Activated naive CD8-positive, alpha-beta T cell treated with anti-CD3 and anti-CD28 coated beads, Interleukin-2, amount 10 ng/mL, durations not matched to agents 7 days and 5 days (primary cell): Measurements from ENCODE around the gene ESR2. TPM values are rescaled to one million over a fixed set of nuclear protein-coding genes. Genes with fewer than 3 reads are reported as not detected.
A peak's percentile ranks its signal among the peaks of the same experiment; 100 is the strongest.
"Not testable (repeated sequence)": the region's sequence is repeated elsewhere in the genome, so short reads cannot be mapped to it uniquely, and the experiment has no call there.

Experiments used
- ATAC-seq: fragments of 150-1000 bp; cut with Tn5 transposase; one replicate; pipeline ENCODE4 v1.10.0; 2021; ENCODE audit warnings: low read depth, moderate library complexity
- POLR2A ChIA-PET: fragments of 350-600 bp; sonication (Branson Sonifier 250); formaldehyde crosslinking; loops from one replicate; lab custom pipeline; 2021; ENCODE audit warnings: antibody characterized with exemption; lab: Charles Lee
- DNase-seq: peaks from one replicate; pipeline ENCODE4 v3.0.0; 2021
- H3K27ac Mint-ChIP-seq: one replicate; pipeline ENCODE4 v1.8.0; 2022; ENCODE audit warnings: mild to moderate bottlenecking, mixed read lengths
- H3K27me3 Mint-ChIP-seq: one replicate; pipeline ENCODE4 v1.8.0; 2022; ENCODE audit warnings: mild to moderate bottlenecking, moderate library complexity, mixed read lengths
- H3K36me3 Mint-ChIP-seq: one replicate; pipeline ENCODE4 v1.8.0; 2021; ENCODE audit warnings: mild to moderate bottlenecking, mixed read lengths
- H3K4me1 Mint-ChIP-seq: one replicate; pipeline ENCODE4 v1.8.0; 2021; ENCODE audit warnings: mixed read lengths
- H3K4me3 Mint-ChIP-seq: one replicate; pipeline ENCODE4 v1.8.0; 2022; ENCODE audit warnings: mild to moderate bottlenecking, moderate library complexity, mixed read lengths
- H3K9me3 Mint-ChIP-seq: one replicate; pipeline ENCODE4 v1.8.0; 2021; ENCODE audit warnings: mixed read lengths
- total RNA-seq, 2 experiments: library from RNA; stranded (reverse); gene quantifications; one replicate each; pipeline ENCODE4 v1.2.3, GENCODE V29; 2021

The ESR2 gene
- total RNA-seq, 2 experiments from 2014 or later = 0.11 TPM; not detected in 1

GRCh38 chr14:64118892-64119291 lies 175.3 kb downstream of the ESR2 start:
- Mint-ChIP-seq H3K4me1 (peaks cover 4% of the 10 kb centered on the region), H3K36me3 (peaks cover 21% of the 10 kb centered on the region), H3K9me3 (no peaks in the 10 kb centered on the region), H3K27ac (no peak overlapping the region), H3K27me3 (no peaks in the 10 kb centered on the region), H3K4me3 (no peak overlapping the region)
- POLR2A ChIA-PET = interaction anchor here (0.7 kb wide), 1 partner anchor 164 kb away, joined by 3 read pairs; no protein-coding TSS in a partner anchor
- ATAC-seq (no peak), DNase-seq (no peak)

- DNase-seq, ATAC-seq, H3K27ac Mint-ChIP-seq, H3K9me3 Mint-ChIP-seq, H3K4me3 Mint-ChIP-seq, H3K4me1 Mint-ChIP-seq, H3K27me3 Mint-ChIP-seq: not testable (repeated sequence)
- H3K36me3 Mint-ChIP-seq = peaks cover 20% of the 10 kb centered on the region
- POLR2A ChIA-PET = interaction anchor here (0.7 kb wide), 1 partner anchor 163 kb away, joined by 3 read pairs; no protein-coding TSS in a partner anchor
Measured at GRCh38 chr14:64118403-64118742, 175.8 kb downstream of the ESR2 start.

GRCh38 chr14:64117671-64118402 lies 176.3 kb downstream of the ESR2 start:
- no peak for DNase-seq
- no peak overlapping the region for H3K27ac Mint-ChIP-seq
- no peaks in the 10 kb centered on the region for H3K27me3 Mint-ChIP-seq
- H3K9me3 Mint-ChIP-seq = no peaks in the 10 kb centered on the region
- no peak overlapping the region for H3K4me3 Mint-ChIP-seq
- peaks cover 4% of the 10 kb centered on the region for H3K4me1 Mint-ChIP-seq
- no peak for ATAC-seq
- POLR2A ChIA-PET = interaction anchor here (0.7 kb wide), 1 partner anchor 163 kb away, joined by 3 read pairs; no protein-coding TSS in a partner anchor
- peaks cover 19% of the 10 kb centered on the region for H3K36me3 Mint-ChIP-seq

GRCh38 chr14:64115401-64115800 lies 178.8 kb downstream of the ESR2 start:
- peaks cover 19% of the 10 kb centered on the region for H3K36me3 Mint-ChIP-seq
- H3K4me3 Mint-ChIP-seq = no peak overlapping the region
- H3K9me3 Mint-ChIP-seq = no peaks in the 10 kb centered on the region
- ATAC-seq = no peak
- H3K27ac Mint-ChIP-seq = no peak overlapping the region
- no peak for DNase-seq
- H3K27me3 Mint-ChIP-seq = no peaks in the 10 kb centered on the region
- POLR2A ChIA-PET = interaction anchor here (0.5 kb wide), 1 partner anchor 316 kb away, joined by 3 read pairs; no protein-coding TSS in a partner anchor
- peaks cover 4% of the 10 kb centered on the region for H3K4me1 Mint-ChIP-seq

GRCh38 chr14:64114796-64115195 lies 179.4 kb downstream of the ESR2 start:
- no peak overlapping the region for H3K4me3 Mint-ChIP-seq
- H3K9me3 Mint-ChIP-seq = no peaks in the 10 kb centered on the region
- no peaks in the 10 kb centered on the region for H3K27me3 Mint-ChIP-seq
- no peak for DNase-seq
- ATAC-seq = no peak
- H3K36me3 Mint-ChIP-seq = peaks cover 22% of the 10 kb centered on the region
- POLR2A ChIA-PET = interaction anchor here (0.5 kb wide), 1 partner anchor 315 kb away, joined by 3 read pairs; no protein-coding TSS in a partner anchor
- H3K4me1 Mint-ChIP-seq = peaks cover 4% of the 10 kb centered on the region
- H3K27ac Mint-ChIP-seq = peak overlapping the region; percentile 51

- Mint-ChIP-seq H3K4me3 (no peak overlapping the region), H3K9me3 (no peaks in the 10 kb centered on the region), H3K4me1 (peaks cover 4% of the 10 kb centered on the region), H3K36me3 (peaks cover 17% of the 10 kb centered on the region), H3K27me3 (no peaks in the 10 kb centered on the region), H3K27ac (peak overlapping the region; percentile 51)
- DNase-seq (no peak), ATAC-seq (no peak)
- POLR2A ChIA-PET = no interaction called here
Measured at GRCh38 chr14:64114166-64114565, 180.0 kb downstream of the ESR2 start.

GRCh38 chr14:64112867-64113678 lies 181.1 kb downstream of the ESR2 start:
- no peaks in the 10 kb centered on the region for H3K27me3 Mint-ChIP-seq
- H3K4me1 Mint-ChIP-seq = peaks cover 4% of the 10 kb centered on the region
- H3K36me3 Mint-ChIP-seq = peaks cover 19% of the 10 kb centered on the region
- no peaks in the 10 kb centered on the region for H3K9me3 Mint-ChIP-seq
- H3K4me3 Mint-ChIP-seq = no peak overlapping the region
- ATAC-seq = no peak
- POLR2A ChIA-PET = no interaction called here
- no peak for DNase-seq
- H3K27ac Mint-ChIP-seq = no peak overlapping the region

- DNase-seq (no peak), ATAC-seq (no peak)
- Mint-ChIP-seq H3K36me3 (peaks cover 23% of the 10 kb centered on the region), H3K4me1 (peaks cover 4% of the 10 kb centered on the region), H3K27ac (no peak overlapping the region), H3K4me3 (no peak overlapping the region), H3K9me3 (no peaks in the 10 kb centered on the region), H3K27me3 (no peaks in the 10 kb centered on the region)
- POLR2A ChIA-PET = no interaction called here
Measured at GRCh38 chr14:64110802-64111201, 183.4 kb downstream of the ESR2 start.

- no peak overlapping the region for H3K27ac Mint-ChIP-seq
- H3K36me3 Mint-ChIP-seq = peaks cover 23% of the 10 kb centered on the region
- POLR2A ChIA-PET = no interaction called here
- no peak for ATAC-seq
- peaks cover 4% of the 10 kb centered on the region for H3K4me1 Mint-ChIP-seq
- no peaks in the 10 kb centered on the region for H3K27me3 Mint-ChIP-seq
- no peak overlapping the region for H3K4me3 Mint-ChIP-seq
- no peaks in the 10 kb centered on the region for H3K9me3 Mint-ChIP-seq
- DNase-seq = no peak
Measured at GRCh38 chr14:64109819-64110554, 184.2 kb downstream of the ESR2 start.

GRCh38 chr14:64107438-64107837 lies 186.7 kb downstream of the ESR2 start:
- Mint-ChIP-seq H3K4me3 (no peak overlapping the region), H3K27ac (peak overlapping the region; percentile 8), H3K36me3 (peaks cover 36% of the 10 kb centered on the region), H3K9me3 (no peaks in the 10 kb centered on the region), H3K4me1 (no peaks in the 10 kb centered on the region), H3K27me3 (no peaks in the 10 kb centered on the region)
- ATAC-seq (no peak), DNase-seq (no peak)
- POLR2A ChIA-PET = no interaction called here

GRCh38 chr14:64098120-64098519 lies 196.1 kb downstream of the ESR2 start:
- Mint-ChIP-seq H3K4me3 (no peak overlapping the region), H3K9me3 (no peaks in the 10 kb centered on the region), H3K36me3 (peaks cover 39% of the 10 kb centered on the region), H3K27ac (peak overlapping the region; percentile 24), H3K27me3 (no peaks in the 10 kb centered on the region), H3K4me1 (no peaks in the 10 kb centered on the region)
- POLR2A ChIA-PET = no interaction called here
- ATAC-seq (no peak), DNase-seq (no peak)

- Mint-ChIP-seq H3K27me3 (no peaks in the 10 kb centered on the region), H3K4me1 (no peaks in the 10 kb centered on the region), H3K4me3 (no peak overlapping the region), H3K27ac (no peak overlapping the region), H3K9me3 (no peaks in the 10 kb centered on the region), H3K36me3 (peaks cover 37% of the 10 kb centered on the region)
- no peak for ATAC-seq
- POLR2A ChIA-PET = no interaction called here
- DNase-seq = no peak
Measured at GRCh38 chr14:64095620-64096019, 198.6 kb downstream of the ESR2 start.

GRCh38 chr14:64092940-64093339 lies 201.2 kb downstream of the ESR2 start:
- Mint-ChIP-seq H3K9me3 (no peaks in the 10 kb centered on the region), H3K4me1 (no peaks in the 10 kb centered on the region), H3K27ac (no peak overlapping the region), H3K4me3 (no peak overlapping the region), H3K36me3 (peaks cover 24% of the 10 kb centered on the region), H3K27me3 (no peaks in the 10 kb centered on the region)
- no peak for ATAC-seq
- POLR2A ChIA-PET = no interaction called here
- no peak for DNase-seq
